SU-DHL-6 (cell line): ENCODE results near the gene GSTO2.

Experiments
- EZH2phosphoT487 ChIP-seq: fragments of 200-600 bp; sonication (generic), shearing (Covaris generic); conservative IDR thresholded peaks from 2 replicates; pipeline ENCODE4 v1.6.1; 2018; ENCODE audit warnings: mild to moderate bottlenecking, antibody characterized with exemption, low read length, moderate library complexity, mixed read lengths
- TF ChIP-seq, protein P1 (sequence below): fragments of 200-600 bp; sonication (generic); IDR thresholded peaks from one replicate; pipeline ENCODE4 v1.5.1; 2017; ENCODE audit warnings: antibody characterized with exemption, mild to moderate bottlenecking, low read length, moderate library complexity; ENCODE audit not compliant: insufficient read depth, poor library complexity, severe bottlenecking

DNA sequence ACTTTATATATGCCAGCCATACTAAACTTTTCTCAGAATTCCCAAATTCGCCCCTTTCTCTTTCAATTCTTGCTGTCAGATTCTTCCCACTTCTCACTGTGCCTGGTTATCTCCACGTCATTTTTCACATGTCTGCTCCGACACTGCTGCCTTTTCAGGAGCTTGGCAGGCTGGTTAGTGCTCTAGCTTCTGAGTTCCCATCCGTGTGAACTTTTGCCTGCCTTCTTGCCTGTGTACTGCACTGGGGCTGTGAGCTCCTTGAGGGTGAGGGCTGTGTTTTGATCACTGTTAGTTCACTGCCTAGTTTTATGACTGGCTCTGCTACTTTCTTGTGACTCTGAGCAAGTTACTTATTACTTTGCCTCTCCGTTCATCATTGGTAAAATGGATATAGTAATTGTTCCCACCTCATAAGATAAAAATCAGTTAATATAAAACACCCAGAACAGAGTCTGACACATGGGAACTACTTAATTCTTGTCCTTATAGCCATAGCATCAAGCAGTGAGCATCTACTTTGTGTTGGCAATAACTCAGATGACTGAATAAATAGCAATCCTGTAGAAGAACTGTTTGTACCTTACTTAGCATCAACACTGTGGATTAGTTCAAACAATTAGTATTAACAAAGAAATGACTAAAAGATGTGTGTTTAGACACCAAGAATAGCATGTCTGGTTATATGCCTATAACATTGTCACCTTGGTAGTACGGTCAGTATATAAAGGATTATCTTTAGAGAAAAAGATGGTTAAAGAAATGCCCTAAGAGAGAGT lies 8.8 kb upstream of the GSTO2 start:
- TF ChIP-seq, protein P1, sequence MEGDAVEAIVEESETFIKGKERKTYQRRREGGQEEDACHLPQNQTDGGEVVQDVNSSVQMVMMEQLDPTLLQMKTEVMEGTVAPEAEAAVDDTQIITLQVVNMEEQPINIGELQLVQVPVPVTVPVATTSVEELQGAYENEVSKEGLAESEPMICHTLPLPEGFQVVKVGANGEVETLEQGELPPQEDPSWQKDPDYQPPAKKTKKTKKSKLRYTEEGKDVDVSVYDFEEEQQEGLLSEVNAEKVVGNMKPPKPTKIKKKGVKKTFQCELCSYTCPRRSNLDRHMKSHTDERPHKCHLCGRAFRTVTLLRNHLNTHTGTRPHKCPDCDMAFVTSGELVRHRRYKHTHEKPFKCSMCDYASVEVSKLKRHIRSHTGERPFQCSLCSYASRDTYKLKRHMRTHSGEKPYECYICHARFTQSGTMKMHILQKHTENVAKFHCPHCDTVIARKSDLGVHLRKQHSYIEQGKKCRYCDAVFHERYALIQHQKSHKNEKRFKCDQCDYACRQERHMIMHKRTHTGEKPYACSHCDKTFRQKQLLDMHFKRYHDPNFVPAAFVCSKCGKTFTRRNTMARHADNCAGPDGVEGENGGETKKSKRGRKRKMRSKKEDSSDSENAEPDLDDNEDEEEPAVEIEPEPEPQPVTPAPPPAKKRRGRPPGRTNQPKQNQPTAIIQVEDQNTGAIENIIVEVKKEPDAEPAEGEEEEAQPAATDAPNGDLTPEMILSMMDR: no peak
- TF ChIP-seq EZH2phosphoT487: no peak
